ENCODE data around the gene ALLC.

DNA sequence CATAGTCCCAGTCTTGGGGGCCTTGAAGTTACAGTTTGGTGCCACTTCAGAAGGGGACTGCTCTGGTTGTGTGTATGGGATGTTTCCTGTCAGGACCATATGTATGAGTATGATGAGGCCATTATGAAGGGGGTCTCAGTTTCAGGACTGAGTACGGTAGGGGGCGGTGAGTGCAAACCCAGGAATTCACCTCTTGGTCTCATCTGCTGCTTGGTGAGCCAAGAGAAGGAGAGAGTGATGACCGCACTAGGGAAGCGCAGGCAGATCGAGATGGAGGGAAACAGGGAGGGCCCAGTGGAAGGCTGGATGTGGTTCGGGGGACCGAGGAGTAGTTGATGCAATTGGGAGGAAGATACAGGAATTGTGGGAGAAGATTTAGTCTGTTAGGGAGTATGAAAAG lies 73.8 kb downstream of the ALLC start:
- TF ChIP-seq, protein P1, sequence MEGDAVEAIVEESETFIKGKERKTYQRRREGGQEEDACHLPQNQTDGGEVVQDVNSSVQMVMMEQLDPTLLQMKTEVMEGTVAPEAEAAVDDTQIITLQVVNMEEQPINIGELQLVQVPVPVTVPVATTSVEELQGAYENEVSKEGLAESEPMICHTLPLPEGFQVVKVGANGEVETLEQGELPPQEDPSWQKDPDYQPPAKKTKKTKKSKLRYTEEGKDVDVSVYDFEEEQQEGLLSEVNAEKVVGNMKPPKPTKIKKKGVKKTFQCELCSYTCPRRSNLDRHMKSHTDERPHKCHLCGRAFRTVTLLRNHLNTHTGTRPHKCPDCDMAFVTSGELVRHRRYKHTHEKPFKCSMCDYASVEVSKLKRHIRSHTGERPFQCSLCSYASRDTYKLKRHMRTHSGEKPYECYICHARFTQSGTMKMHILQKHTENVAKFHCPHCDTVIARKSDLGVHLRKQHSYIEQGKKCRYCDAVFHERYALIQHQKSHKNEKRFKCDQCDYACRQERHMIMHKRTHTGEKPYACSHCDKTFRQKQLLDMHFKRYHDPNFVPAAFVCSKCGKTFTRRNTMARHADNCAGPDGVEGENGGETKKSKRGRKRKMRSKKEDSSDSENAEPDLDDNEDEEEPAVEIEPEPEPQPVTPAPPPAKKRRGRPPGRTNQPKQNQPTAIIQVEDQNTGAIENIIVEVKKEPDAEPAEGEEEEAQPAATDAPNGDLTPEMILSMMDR (IDR thresholded peaks at IDR 0.05; ENCODE audit: insufficient read depth, low read length, poor library complexity, severe bottlenecking) = no peak
- TF ChIP-seq EZH2phosphoT487 (conservative IDR thresholded peaks at IDR 0.05; ENCODE audit: low read length) = no peak
